Cardiac muscle cell (in vitro differentiated cells and primary cell): ENCODE measurements around the gene SBF2. TPM values are rescaled to one million over a fixed set of nuclear protein-coding genes. Genes with fewer than 3 reads are reported as not detected.

Experiments
- DNase-seq, 2 donors: peaks; one replicate each; pipeline versions ENCODE4 v3.0.0 to v3.0.0-alpha.2; 2010 to 2017; ENCODE audit warnings: low read depth in 1 of 2, low spot score in 1 of 2
- H3K27ac ChIP-seq: fragments of 200-600 bp; sonication (generic); 2 replicates; pipeline ENCODE4 v1.5.1; 2016
- H3K27me3 ChIP-seq: fragments of 200-600 bp; sonication (generic); 2 replicates; pipeline ENCODE4 v1.6.0; 2016; ENCODE audit warnings: control low read depth
- H3K36me3 ChIP-seq: fragments of 200-600 bp; sonication (generic); 2 replicates; pipeline ENCODE4 v1.5.1; 2016; ENCODE audit warnings: control low read depth
- H3K4me1 ChIP-seq: fragments of 200-600 bp; sonication (generic); 2 replicates; pipeline ENCODE4 v1.8.1; 2017; ENCODE audit warnings: low read depth, mild to moderate bottlenecking, mixed run types
- H3K4me3 ChIP-seq: fragments of 200-600 bp; sonication (generic); 2 replicates; pipeline ENCODE4 v1.5.1; 2016; ENCODE audit warnings: mild to moderate bottlenecking
- H3K9me3 ChIP-seq: fragments of 200-600 bp; sonication (generic); 2 replicates; pipeline ENCODE4 v1.5.1; 2017; ENCODE audit warnings: low read depth, mild to moderate bottlenecking, control low read depth
- polyA plus RNA-seq: library from polyadenylated mRNA; unstranded; fragments of >200 nt; fragmentation: Nextera tagmentation; extraction: Ambion mirVana; gene quantifications from 2 replicates; pipeline ENCODE4 v1.2.1, GENCODE V29; 2016
- total RNA-seq: library from RNA; depleted of rRNA; stranded (reverse); fragments of >200 nt; gene quantifications from 2 replicates; pipeline ENCODE4 v1.2.3, GENCODE V29; 2016
- TF ChIP-seq, protein P1 (sequence below): IDR thresholded peaks from 2 replicates; pipeline ENCODE4 v1.5.1; 2012; ENCODE audit warnings: low read depth, mild to moderate bottlenecking, low read length

The SBF2 gene
- total and polyA plus RNA-seq, 2 experiments from 2014 or later, result 13.3 to 32.3 TPM

DNA sequence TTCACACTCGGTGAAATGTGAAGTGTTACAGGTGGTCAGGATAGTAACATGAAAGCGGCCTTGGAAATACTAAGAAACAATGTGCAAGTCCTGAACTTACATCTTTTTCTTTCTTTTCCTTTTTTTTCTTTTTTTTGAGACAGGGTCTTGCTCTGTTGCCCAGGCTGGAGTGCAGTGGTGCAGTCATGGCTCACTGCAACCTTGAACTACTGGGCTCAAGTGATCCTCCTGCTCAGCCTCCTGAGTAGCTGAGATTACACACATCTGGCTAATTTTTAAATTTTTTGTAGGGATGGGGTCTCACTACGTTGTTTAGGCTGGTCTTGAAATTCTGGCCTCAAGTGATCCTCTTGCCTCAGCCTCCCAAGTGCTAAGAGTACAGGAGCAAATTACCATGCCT, 377.5 kb downstream of the SBF2 start:
- no peak overlapping the region for H3K4me3 ChIP-seq
- TF ChIP-seq, protein P1, sequence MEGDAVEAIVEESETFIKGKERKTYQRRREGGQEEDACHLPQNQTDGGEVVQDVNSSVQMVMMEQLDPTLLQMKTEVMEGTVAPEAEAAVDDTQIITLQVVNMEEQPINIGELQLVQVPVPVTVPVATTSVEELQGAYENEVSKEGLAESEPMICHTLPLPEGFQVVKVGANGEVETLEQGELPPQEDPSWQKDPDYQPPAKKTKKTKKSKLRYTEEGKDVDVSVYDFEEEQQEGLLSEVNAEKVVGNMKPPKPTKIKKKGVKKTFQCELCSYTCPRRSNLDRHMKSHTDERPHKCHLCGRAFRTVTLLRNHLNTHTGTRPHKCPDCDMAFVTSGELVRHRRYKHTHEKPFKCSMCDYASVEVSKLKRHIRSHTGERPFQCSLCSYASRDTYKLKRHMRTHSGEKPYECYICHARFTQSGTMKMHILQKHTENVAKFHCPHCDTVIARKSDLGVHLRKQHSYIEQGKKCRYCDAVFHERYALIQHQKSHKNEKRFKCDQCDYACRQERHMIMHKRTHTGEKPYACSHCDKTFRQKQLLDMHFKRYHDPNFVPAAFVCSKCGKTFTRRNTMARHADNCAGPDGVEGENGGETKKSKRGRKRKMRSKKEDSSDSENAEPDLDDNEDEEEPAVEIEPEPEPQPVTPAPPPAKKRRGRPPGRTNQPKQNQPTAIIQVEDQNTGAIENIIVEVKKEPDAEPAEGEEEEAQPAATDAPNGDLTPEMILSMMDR, result no peak
- no peaks in the 10 kb centered on the region for H3K9me3 ChIP-seq
- no peaks in the 10 kb centered on the region for H3K36me3 ChIP-seq
- no peaks in the 10 kb centered on the region for H3K27me3 ChIP-seq
- no peak for DNase-seq
- H3K27ac ChIP-seq, result no peak overlapping the region
- no peaks in the 10 kb centered on the region for H3K4me1 ChIP-seq

DNA sequence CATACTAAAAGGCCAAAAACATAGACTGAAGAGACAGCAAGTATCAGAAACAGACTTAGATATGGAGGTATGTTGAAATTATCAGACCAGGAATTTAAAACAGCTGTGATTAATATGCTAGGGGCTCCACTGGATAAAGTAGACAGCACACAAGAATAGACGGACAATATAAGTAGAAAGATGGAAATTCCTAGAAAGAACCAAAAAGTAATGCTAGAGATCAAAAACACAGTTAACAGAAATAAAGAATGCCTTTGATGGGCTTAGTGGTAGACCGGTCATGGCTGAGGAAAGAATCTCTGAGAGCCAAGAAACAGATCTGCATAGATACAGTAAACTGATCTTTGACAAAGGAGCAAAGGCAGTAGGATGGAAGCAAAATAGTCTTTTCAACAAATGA, 380.0 kb downstream of the SBF2 start:
- H3K4me3 ChIP-seq, result no peak overlapping the region
- no peak for DNase-seq
- H3K27ac ChIP-seq, result no peak overlapping the region
- no peaks in the 10 kb centered on the region for H3K36me3 ChIP-seq
- no peaks in the 10 kb centered on the region for H3K27me3 ChIP-seq
- TF ChIP-seq, protein P1, result no peak
- no peaks in the 10 kb centered on the region for H3K4me1 ChIP-seq
- H3K9me3 ChIP-seq, result no peaks in the 10 kb centered on the region

- H3K9me3 ChIP-seq, result no peaks in the 10 kb centered on the region
- no peak overlapping the region for H3K4me3 ChIP-seq
- peaks cover 15% of the 10 kb centered on the region for H3K4me1 ChIP-seq
- no peak overlapping the region for H3K27ac ChIP-seq
- TF ChIP-seq, protein P1, result no peak
- no peaks in the 10 kb centered on the region for H3K27me3 ChIP-seq
- peak in 1 of 2 donors; percentile 89 for DNase-seq
- H3K36me3 ChIP-seq, result no peaks in the 10 kb centered on the region
Measured at GRCh38 chr11:9905960-9906791, 387.8 kb downstream of the SBF2 start.

DNA sequence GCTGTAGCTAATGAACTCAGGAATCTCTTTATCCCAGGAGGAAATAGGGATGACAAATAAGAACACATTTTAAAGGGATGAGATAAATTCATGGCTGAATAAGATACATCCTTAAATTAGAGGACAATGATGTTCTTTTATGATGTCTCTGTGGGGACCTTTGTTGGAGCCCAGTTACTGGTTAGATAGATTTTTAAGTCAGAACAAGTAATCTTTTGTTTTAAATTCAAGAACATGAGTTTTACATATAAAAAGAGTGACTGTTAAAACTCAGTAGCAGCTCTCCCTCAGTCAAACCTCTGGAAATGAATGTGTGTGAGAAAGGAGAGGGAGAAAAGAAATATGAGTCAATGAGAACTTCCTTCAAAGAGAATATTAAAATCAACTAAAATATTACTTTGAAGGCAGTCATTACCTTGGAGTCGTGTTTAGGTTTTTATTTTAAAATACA, 388.5 kb downstream of the SBF2 start:
- no peaks in the 10 kb centered on the region for H3K9me3 ChIP-seq
- no peaks in the 10 kb centered on the region for H3K36me3 ChIP-seq
- no peak overlapping the region for H3K4me3 ChIP-seq
- peaks cover 15% of the 10 kb centered on the region for H3K4me1 ChIP-seq
- no peaks in the 10 kb centered on the region for H3K27me3 ChIP-seq
- H3K27ac ChIP-seq, result no peak overlapping the region
- TF ChIP-seq, protein P1, result no peak
- no peak for DNase-seq

DNA sequence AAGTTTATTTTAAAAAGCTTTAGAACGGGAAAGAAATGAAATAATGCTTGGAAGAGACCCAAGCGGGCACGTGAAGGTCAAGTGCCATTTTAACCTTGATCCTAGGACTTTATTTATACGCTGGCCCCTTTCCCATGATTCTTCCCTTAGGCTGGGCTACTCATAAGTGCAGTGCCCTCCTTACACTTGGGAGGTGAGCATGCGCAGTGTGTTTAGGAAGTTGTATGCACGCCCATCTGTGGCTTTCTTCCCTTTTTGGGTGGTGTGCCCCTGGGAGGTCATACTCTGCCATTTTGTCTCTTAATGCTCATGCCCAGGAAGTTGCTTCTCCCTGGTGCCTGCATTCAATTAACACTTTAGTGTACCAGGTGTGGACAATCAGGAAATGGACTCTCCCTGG, 390.4 kb downstream of the SBF2 start:
- Histone ChIP-seq H3K27me3 (no peaks in the 10 kb centered on the region), H3K9me3 (no peaks in the 10 kb centered on the region), H3K4me3 (no peak overlapping the region), H3K4me1 (peaks cover 15% of the 10 kb centered on the region), H3K36me3 (no peaks in the 10 kb centered on the region), H3K27ac (no peak overlapping the region)
- no peak for DNase-seq
- TF ChIP-seq, protein P1, result no peak
